ENCODE measurements around the gene TSPAN9.

The TSPAN9 gene

GRCh38 chr12:3326156-3326849 lies 249.1 kb downstream of the TSPAN9 start:
- no peak for FAIRE-seq

GRCh38 chr12:3326850-3327780 lies 249.9 kb downstream of the TSPAN9 start:
- no peak for FAIRE-seq

- FAIRE-seq, result no peak
Observed at GRCh38 chr12:3328081-3328480, 250.9 kb downstream of the TSPAN9 start.

- FAIRE-seq, result no peak
Observed at GRCh38 chr12:3328571-3328970, 251.4 kb downstream of the TSPAN9 start.

- no peak for FAIRE-seq
Observed at GRCh38 chr12:3329361-3329760, 252.2 kb downstream of the TSPAN9 start.

- FAIRE-seq, result no peak
Observed at GRCh38 chr12:3330976-3331510, 253.9 kb downstream of the TSPAN9 start.

- no peak for FAIRE-seq
Observed at GRCh38 chr12:3332188-3332587, 255.0 kb downstream of the TSPAN9 start.

GRCh38 chr12:3333583-3333982 lies 256.4 kb downstream of the TSPAN9 start:
- no peak for FAIRE-seq

GRCh38 chr12:3333991-3334391 lies 256.8 kb downstream of the TSPAN9 start:
- FAIRE-seq, result no peak

- FAIRE-seq, result no peak
Observed at GRCh38 chr12:3335078-3335487, 257.9 kb downstream of the TSPAN9 start.
